HG03521 (cell line): ENCODE results near the gene UBA5.

Experiments used
- ATAC-seq: cut with Tn5 transposase; IDR thresholded peaks from one replicate; pipeline ENCODE4 v1.9.1; 2021; ENCODE audit warnings: mild to moderate bottlenecking, moderate library complexity; ENCODE audit not compliant: unreplicated experiment

Gene UBA5

DNA sequence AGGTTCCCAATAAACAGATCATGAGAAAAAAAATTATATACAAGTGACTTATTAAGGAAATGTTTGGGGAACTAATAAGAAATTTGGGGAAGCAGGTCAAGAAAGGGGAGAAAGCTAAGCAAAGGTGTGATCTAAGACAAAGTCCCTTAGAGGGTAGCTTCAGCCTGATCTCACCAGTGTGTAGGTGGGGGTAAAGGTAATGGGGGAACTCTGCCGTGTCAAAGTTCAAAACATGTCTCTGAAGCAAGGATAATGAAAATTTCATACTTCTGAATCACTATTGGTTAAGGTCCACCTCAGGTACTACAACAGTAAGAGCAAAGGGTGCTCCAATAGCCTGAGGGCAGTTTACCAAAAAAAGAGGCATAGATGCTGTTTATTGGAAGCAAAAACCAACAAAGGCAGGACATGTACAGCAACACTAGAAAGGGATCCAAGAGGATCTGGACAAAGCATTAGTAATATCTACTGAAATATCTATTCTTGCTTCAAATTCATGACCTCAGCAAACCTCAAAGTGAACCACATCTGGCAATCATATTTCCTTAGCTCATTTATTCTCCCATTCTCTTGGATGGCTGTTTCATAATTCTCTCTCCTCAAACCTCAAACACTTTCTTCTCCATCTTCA, 7.4 kb upstream of the UBA5 start:
- ATAC-seq = no peak

DNA sequence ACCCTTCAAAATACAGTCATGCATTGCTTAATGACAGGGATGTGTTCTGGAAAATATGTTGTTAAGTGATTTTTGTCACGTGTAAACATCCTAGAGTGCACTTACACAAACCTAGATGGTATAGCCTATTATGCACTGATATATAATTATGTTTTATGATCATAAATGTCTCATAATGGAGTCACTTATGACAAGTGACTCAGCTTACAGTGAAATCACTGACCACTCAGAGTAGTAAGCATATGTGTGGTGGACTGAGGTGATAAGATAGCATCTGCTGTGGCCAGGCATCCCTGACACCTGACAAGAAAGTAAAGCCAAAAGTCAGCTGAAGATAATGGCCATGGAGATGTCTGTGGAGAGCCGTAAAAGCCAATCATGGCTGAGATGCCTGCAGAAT, 5.9 kb upstream of the UBA5 start:
- no peak for ATAC-seq

DNA sequence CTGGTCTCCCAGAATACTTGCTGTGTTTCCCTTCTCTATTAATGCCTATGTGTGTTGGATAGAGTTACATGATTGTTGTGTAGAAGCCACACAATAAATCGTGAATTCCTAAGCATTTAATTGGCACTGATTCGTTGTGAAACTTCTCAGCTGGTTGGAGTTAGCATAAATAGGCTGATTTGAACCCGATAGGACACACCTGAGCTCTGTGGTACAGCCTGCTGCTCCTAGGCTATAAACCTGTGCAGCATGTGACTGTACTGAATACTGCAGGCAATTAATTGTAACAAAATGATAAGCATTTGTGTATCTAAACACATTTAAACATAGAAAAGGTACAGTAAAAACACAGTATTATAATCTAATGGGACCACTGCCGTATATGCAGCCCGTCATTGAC, 5.4 kb upstream of the UBA5 start:
- ATAC-seq = no peak

DNA sequence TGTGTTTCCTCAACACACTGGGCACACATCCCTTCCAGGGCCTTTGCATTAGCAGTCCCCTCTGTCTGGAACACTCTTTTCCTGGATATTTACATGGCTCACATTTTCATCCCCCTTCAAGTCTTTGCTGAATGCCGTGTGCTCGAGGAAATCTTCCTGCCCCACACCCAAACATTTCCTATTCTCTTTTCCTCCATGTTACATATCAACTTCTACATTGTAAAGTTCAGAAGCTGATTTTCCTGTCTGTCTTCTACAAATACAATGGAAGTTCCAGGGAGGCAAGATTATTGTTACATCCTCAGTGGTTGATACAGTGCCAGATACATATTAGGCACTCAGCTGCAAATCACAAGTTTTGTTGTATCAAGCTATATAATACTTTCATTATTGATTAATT, 4.7 kb upstream of the UBA5 start:
- ATAC-seq = no peak

DNA sequence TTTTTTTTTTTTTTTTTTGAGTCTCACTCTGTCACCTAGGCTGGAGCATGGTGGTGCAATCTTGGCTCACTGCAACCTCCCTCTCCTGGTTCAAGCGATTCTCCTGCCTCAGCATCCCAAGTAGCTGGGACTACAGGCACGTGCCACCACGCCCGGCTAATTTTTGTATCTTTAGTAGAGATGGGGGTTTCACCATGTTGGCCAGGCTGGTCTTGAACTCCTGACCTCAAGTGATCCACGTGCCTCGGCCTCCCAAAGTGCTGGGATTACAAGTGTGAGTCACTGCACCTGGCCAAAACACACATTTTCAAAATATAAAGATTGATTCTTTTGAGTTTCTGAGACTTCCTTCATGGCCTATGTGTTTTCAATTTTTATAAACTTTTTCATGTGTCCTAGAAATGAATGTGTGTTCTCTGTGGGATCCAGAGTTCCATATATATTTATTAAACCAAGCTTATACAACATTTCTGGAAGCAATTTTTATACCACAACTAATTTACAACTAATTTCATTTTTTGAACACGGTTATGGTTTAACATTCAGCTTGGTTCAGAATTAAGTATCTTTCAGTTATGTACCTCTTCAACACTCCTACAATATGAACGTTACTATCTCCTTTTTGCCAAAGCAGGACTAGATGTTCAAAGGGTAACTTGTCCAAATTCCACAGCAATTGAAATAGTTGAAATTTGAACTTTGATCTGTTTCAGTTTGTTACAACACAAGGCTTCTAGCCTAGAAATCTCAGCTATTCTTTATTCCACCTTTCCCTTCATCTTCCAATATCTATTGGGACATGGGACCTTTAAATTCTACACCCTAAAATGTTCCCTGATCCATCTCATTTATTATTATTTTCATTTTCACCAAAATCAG, 2.0 kb upstream of the UBA5 start:
- no peak for ATAC-seq

DNA sequence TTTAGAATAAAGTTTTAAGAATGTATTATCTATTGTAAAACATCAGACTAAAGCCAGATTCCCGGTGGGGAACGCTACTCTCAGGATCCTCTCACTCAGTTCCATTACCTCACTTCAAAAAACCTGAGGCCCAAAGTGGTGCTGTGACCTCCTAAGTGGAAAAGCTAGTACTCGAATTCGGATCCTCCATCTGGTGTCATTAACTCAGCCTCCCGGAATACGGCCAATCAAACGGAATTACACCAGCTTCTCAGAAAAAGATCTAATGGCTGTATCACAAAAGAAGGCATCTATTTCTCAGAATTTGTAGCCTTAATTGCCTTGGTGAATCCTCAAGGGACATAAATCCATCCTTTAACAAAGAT, 1.1 kb upstream of the UBA5 start:
- ATAC-seq = no peak

DNA sequence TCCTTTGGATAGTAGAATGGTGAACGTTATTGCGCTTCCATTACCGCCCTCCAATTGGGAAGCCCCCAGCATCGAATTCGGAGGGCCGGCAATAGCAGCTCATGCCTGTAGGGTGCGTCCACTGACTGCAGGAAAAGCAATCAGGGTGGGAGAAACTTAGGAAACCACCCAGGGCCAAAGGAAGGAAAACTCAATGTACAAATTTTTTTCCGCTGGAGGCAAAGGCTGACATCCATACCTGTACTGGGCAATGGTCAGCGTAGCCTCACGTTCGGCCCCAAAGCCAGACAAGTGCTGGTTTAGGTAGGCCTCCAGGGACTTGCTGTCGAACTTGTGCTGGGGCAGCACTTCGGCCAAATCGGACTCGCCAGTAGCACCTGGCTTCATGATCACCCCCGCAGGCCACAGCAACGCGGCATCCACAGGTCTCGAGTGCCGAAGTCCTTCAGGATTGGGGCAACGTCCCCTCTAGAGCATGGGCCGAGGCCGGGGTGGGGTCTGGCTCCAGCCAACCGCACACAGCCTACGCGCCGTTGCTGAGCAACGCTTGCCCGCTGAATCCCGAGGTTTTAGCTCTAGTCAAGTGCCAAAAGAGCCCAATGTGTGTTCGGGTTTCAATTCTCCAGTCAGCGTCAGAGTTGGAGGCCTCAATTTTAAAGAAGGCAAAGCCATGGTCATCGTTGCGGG, 621 bp upstream of the UBA5 start, which contains the start of gene ACAD11:
Gene ACAD11 (minus strand): TSS at position 445 of the 687 bp plus-strand sequence. CDS start 58 bp downstream, at position 387.
- peak; percentile 53 for ATAC-seq

DNA sequence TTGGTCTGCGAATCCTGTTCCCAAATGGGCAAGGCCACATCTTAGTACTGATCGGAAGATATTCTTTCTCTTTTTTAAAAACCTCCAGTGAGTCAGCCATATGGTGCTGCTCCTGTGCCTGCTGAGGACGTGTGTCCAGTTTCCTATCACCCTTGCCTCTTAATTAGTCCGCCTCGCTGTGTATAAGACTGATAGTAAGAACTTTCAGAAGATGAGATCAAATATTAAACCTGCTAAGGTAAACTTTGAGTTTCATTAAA, 612 bp downstream of the UBA5 start:
- peak; percentile 3 for ATAC-seq

DNA sequence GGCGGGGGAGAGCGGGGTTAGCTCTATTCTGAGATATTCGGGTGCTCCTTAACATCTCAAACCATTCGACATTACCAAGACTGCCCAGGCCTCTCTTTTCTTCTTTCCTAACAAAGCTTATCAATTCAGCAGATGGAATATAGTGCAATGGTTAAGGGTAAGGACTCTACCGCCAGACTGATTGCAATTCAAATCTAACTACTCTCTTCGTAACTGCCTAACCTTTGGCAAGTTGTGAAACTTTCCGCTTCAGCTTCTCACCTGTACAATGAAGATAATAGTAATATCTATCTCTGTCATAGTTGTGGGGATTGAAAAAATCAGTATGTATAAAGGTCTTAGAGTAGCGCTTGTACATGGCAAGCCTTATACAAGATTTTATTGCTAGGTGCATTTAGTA, 972 bp downstream of the UBA5 start:
- ATAC-seq = no peak

DNA sequence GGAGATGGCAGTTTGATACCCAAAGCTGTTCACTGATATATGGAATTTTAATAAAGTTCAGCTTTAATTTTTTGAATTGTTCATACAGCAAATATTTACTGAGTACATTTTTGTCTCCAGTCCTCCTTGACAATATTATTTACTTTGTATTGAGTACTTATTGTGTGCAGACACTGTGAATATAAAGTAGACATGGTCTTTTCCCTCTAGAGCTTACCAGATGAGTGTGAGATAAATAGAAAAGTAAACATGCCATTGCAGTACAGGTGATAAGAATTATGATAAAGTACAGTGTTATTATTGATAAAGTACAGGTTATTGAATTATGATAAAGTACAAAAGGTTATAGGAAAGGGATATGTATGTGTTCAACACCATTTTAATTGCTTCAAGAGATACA, 2.1 kb downstream of the UBA5 start:
- no peak for ATAC-seq

DNA sequence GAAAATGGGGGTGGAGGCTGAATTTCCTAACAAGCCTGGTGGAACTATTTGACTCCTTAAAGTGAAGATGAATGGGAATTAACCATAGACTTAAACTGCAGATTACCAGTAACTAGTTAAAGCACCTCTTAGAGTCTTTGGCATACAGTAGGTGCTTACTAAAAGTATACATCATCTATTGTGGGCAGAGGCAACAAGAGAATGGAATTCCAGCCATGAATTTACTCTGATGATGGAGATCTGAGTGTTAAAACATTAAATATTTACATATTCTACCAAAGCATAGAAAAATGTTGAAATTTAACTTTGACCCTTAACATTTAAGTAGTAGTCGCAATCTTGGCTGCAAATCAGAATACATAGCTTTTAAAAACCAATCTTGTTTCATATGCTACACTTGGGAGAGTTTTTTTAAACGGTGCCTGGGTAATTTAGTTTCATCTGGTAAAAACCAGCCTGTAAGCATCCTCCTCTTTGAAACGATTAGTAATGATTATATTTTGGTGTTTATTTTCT, 5.2 kb downstream of the UBA5 start:
- no peak for ATAC-seq

DNA sequence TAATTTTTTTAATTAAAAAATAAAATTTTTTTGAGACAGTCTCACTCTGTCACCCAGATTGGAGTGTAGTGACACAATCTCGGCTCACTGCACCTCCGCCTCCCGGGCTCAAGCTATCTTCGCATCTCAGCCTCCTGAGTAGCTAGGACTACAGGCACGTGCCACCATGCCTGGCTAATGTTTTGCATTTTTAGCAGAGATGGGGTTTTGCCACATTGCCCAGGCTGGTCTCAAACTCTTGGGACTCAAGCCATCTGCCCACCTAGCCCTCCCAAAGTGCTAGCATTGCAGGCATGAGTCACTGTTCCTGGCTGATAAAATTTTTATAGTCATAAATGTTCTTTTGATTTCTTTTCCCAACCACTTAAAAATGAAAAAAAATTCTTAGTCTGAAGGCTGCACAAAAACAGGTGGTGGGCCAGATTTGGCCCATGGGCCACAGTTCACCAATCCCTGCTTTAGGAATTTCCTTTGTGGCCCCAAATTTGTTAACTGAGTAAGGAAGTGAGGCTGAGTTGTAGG, 9.2 kb downstream of the UBA5 start:
- no peak for ATAC-seq

DNA sequence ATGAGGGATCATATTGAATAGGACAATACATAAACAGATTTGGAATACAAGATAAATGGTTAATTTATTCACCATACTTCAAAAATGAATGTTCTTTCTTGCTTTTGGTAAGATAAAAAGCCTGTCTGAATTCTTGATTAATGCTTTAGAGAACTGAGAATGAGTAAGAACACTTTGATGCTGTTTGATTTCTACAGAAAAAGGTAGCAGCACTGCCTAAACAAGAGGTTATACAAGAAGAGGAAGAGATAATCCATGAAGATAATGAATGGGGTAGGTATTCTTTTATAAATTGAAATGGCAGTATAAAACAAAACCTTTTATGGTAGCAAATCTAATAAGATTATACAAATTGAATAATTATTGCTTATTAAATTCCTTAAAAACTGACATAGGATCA, 15.3 kb downstream of the UBA5 start:
- ATAC-seq = no peak

DNA sequence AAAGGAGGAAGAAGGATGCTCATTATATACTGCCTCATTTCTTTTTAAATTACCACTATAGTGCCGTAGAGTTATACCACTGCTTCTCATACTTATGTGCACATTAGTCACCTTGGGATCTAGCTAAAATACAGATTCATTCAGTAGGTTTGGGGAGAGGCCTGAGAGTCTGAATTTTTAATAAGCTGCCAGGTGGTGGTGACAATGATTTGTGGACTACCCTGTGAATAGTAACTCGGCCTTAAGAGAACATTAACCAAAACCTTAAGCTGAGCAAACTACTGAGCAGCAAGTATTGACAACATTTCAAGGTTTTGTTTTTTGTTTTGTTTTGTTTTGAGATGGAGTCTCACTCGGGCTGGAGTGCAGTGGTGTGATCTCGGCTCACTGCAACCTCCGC, 19.8 kb downstream of the UBA5 start:
- no peak for ATAC-seq

DNA sequence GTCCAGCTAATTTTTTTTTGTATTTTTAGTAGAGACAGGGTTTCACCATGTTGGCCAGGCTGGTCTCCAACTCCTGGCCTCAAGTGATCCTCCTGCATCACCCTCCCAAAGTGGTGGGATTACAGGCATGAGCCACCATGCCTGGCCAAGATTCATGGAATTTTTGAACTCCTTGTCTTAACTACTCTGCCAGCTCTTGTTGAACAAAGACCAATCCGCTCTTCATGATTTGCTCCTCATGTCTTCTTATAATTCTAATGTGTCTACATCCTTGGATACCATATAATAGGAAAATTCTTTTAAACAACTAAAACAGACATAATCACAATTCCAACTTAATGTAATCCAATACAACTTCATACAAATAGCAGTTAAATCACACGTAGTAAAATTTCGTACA, 21.3 kb downstream of the UBA5 start:
- no peak for ATAC-seq

DNA sequence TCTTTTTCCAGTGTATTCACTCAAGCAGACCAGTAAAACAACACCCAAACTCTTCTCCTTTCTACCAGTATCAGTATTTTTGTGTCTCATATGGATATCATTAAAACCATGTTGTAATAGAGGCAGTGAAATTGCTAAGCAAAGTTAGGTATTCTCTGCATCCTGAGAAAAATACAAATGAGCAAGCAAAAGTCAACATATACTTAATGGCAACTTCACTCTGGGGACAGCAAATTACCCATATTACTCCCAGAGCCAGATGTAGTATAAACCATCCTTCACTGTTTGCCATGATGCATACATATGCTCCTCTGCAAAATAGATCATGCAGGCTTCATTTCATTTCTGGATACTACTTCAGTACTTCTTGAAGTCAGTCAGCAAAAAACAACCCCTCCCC, 22.1 kb downstream of the UBA5 start:
- no peak for ATAC-seq

DNA sequence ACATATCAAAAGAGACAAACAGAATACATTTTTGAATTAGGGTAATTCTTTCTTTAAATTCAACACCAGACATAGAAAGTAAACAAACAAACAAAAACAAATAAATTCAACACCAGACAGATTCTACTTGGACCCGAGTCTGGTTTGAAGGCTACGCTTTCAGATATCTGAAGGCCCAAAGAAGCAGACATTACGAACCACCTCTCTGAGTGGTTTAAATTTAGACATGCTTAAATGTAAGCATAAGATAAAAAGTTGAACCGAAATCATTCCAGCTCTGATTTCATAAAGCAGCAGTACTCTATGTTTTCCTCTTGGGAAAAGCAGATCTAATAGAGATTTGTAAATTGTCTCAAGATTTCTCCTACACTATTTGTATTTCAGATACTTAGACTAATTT, 29.9 kb downstream of the UBA5 start:
- ATAC-seq = no peak

DNA sequence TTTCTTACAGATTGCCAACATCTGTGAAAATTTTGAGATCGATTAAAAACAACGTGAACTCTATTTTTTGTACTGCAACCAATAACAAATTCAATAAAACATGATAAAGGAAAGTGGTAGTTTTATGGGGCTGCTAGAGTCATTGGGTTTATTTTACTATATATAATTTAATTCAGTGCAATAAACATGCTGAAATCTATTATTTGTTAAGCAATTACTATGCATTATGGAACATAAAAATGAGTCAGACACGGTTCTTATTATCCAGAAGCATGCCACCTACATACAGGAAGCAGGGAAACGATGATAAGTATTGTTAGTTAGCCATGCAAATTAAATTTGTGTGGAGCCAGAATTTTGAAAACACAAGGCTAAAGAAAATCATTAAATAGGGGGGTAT, 34.9 kb downstream of the UBA5 start:
- no peak for ATAC-seq

DNA sequence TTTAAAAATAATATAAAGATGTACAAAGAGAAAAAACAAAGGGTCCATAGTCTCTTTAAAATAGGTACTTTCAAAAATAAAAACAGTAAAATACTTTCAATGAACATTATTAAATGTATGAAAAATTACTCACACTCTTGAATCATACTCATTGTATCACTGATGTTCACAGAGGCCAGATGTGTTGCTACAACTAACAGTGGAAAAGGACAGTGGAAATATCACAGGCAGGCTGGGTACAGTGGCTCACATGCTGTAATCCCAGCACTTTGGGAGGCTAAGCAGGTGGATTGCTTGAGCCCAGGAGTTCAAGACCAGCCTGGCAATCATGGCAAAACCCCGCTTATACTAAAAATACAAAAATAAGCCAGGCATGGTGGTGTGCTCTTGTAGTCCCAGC, 35.3 kb downstream of the UBA5 start:
- no peak for ATAC-seq

DNA sequence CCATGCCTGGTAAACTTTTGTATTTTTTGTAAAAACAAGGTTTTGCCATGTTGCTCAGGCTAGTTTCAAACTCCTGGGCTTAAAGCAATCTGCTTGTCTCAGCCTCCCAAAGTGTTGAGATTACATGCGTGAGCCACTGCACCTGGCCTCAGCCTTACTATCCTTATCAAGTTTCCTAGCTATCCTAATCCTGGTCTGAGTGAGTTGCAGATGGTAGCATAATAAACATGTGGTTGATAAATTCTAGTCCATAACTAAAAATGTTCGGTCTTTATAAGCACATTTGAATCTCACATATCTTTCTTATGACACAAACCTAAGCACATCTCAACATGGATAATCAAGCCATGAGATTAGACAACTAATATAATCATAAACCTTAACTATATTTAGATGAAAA, 43.6 kb downstream of the UBA5 start:
- no peak for ATAC-seq

DNA sequence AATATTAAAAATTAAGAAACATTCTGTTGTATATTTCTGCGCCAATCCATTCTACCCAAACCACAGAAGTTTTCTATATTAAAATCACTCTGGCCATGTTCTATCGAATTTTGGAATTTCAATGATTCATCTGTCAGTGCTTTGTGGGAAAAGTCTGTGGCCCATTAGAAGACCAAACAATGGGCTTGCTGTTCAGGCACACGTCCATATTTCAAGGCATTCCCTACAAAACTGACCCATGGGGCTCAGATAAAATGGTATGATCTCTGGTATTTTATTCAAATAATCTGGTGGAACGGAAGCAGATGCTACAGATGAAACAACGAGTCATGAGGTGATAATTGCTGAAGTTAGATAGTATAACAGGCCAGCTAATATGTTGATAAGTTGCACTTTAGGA, 49.6 kb downstream of the UBA5 start:
- no peak for ATAC-seq

DNA sequence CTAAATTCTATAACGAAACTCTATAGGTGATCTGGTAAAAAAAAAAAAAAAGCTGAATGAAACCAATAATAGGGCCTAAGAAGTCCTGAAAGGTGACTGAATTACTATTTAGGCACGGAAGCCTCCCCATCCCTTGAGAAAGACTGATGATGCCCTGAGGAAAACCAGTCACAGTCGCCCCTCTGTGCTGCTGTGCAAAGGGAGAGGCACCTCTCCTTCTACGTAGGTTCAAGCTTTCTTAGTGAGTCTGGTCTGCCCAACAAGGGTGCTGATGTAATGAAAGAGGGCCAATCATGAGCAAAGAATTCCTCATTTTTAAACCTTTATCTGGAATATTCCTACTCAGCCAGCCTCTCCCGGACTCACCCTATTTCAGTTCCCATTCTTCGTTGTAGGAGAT, 50.2 kb downstream of the UBA5 start:
- ATAC-seq = no peak
